AG08396 (cell line): Measurements from ENCODE around the gene ZEB1.
"Not testable (repeated sequence)": the region's sequence is repeated elsewhere in the genome, so short reads cannot be mapped to it uniquely, and the experiment has no call there.

Experiments
- DNase-seq: peaks from one replicate; pipeline ENCODE4 v3.0.0; 2012; ENCODE audit warnings: low spot score, mixed read lengths

ZEB1 gene

DNA sequence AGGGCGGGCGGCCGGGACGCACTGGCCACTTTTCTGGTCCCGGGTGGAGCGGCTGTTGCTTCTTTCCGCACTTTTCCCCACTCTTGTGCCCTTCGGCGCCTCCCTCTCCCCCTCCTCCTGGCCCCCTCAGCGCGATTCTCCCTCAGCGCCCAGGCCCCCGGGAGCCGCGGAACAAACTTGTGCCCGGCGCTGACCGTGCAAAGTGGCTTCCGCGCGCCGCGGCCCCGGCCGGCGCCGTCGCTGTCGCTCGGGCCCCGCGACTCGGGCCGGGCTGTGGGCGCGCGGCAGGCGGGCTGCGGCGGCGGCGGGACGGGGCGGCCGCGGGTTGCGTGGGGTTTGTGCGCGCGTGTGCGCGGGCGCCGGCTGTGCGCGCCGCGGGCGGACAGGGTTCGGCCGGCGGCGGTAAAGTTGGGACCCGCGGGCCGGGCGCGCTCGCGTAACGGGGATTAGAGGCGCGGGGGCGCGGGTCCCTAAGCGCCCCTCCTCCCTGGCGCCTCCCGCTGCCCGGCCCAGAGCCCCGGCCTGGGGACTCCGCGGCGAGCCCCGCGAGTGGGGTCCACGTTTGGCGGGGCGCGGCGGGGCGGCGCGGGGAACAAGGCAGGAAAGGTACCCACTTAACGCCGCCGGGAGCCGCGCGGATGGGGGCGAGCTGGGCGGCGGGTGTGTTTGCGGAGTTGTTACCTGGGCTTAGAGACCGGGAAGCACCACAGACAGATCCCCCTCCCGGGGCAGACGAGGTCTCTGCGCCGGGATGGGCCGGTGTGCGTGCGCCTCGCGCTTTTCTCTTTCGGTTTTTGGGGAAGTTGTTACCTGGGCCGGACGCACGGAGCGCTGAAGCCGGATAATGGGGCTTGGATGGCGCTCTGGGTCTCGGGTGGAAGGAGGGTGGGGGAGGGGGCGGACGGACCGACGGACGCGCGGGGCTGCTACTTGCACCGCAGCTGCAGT is 860 bp downstream of the ZEB1 start:
- peak; percentile 23 for DNase-seq

GRCh38 chr10:31320550-31321211 is 1.7 kb downstream of the ZEB1 start:
- DNase-seq, result peak; percentile 32

DNA sequence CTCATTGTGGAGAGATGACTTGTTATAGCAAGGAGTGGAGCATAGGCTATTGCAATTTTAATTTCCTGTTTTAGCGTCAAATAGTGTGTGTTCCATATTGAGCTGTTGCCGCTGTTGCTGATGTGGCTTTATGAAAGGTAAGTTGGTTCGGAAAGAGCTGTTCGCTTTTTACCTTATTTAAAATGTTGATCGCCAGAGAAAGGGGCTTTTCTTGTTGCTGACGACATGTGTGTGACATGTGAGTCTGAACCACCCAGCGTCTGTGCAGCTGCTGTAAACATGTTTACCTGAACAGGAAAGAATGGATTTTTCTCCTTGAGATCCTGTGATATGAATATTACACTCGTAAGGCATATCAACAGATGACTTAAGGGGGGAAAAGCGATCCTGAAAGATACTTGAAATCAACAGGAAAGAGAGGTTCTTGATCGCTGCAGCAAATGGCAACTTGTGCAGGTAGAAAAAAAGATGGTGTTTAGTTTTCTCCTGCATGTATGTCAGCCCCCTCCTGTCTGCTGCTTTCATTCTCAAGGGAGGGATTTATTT is 2.5 kb downstream of the ZEB1 start:
- DNase-seq, result no peak

- DNase-seq, result no peak
Measured at GRCh38 chr10:31322647-31323046, 3.6 kb downstream of the ZEB1 start.

DNA sequence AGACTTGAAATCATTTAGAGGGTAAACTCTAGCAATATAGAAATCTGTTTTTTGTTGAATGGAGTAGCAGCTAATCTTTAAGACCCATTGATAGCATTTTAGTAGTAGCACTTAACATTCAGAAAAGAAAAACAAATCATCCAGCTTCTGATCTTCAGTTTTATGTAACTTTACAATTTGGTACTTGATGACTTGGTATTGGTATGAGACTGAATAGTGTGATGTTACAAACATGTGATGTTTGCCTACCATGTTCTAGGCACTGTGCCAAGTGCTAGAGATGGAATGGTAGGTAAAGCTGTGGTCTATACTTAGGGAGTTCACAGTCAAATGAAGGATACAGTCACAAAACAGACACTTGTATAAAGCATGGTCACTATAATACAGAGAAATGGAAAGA is 21.3 kb downstream of the ZEB1 start:
- no peak for DNase-seq

- no peak for DNase-seq
Measured at GRCh38 chr10:31341552-31341951, 22.5 kb downstream of the ZEB1 start.

DNA sequence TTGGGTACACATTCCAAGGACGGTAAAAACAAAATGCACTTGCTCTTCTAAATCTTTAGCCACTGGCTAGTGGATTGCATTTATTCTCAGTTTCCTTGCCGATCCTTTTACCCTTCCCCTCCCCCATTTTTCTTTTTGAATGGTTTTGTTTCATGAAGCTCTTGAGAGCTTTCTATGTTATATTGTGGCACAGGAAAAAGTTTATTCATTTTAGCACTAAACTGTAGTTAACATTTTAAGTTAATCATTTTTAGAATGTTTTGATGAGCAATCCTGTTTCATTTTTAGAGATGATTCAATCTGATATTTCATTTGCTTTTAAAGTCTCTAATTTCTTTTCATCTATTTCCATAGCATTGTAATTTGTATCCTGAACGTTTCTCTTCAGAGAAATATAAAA is 24.0 kb downstream of the ZEB1 start:
- DNase-seq, result no peak

GRCh38 chr10:31343551-31343950 is 24.5 kb downstream of the ZEB1 start:
- no peak for DNase-seq

DNA sequence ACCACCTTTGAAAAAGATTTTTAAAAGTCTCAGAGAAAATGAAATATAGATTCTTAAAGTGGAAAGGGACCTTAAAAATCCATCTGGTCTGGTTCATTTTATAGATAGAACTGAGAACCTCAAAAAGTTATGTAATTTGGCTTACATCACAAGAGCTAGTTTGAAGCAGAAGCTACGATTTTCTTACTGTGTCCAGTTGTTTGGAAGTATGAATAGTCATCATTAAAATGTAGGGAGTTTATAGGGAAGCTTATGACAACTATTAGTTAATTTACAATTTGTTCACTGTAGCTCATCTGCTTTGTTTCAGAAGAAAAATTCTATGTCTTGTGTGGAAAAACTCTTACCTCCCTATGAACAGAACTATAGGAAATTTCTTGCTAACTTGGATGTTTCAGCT is 26.9 kb downstream of the ZEB1 start:
- DNase-seq, result no peak

GRCh38 chr10:31346953-31347352 is 27.9 kb downstream of the ZEB1 start:
- no peak for DNase-seq

DNA sequence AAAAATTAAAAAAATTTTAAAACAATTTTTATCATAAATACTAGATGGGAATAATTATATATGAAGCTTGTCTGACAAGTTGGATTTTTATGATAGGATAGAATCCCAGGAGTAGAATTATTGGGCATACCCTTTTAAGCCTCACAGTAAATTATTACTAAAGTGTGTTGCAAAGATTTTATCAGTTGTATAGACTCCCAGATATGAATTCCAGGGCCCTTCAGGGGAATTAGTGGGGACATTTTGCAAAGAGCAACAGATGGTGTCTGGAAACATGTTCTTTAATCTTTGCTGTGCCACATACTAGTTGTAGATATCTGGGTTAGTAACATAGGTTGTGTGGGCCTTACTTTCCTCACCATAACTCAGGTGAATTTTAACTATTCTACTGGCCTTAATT is 28.7 kb downstream of the ZEB1 start:
- no peak for DNase-seq

DNA sequence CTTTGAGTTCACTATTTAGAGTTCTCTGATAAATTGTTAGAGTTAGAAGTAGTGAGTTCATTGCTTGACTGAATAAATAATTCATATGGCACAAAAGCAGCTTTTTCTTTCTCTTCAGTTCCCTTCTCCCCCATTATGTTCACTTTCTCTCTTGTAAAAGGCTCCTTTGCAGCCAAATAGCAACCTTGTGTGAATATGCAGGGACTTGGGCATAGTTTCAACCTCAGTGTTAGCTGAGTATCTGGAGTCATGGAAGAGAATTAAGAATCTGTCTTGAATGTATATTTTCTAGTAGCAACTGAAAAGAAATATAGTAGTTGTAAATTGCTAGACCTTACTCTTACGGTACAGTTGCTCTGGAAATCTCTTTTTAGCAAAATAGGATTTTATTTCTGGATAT is 31.9 kb downstream of the ZEB1 start:
- no peak for DNase-seq

DNA sequence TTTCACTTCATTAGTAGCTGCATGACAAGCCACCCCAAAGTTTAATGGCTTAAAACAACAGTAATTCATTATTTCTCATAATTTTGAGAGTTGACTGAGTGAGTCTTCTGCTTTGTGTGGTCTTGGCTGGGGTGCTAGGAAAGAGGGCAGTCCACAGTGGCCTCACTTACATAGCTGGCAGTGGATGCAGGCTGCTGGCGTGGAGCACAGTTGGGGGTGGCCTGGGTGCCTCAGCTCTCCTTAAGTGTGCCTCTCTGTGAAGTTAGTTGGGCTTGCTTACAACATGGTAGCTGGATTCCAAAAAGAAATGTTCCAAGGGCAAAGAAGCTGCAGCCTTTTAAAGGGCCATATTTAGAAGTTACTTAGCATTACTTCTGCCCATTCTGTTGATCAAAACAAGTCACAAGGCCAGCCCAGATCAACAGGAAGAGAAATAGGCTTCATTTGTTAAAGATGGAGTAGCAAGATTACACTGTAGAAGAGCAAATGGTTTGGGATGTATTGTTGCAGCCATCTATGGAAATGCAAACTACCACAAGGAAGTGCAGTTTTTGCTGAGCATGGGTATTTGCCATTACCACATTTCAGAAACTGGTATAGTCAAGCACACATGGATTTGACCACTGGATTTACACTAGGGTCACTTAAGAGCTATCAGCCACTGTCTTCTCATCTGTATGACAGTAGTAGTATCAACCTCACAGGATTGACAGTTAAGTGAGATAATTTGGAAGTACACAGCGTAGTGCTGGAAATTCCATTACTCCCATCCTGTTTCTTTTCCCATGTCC is 33.6 kb downstream of the ZEB1 start:
- DNase-seq, result no peak

- peak; percentile 43 for DNase-seq
Measured at GRCh38 chr10:31353574-31353973, 34.6 kb downstream of the ZEB1 start.

DNA sequence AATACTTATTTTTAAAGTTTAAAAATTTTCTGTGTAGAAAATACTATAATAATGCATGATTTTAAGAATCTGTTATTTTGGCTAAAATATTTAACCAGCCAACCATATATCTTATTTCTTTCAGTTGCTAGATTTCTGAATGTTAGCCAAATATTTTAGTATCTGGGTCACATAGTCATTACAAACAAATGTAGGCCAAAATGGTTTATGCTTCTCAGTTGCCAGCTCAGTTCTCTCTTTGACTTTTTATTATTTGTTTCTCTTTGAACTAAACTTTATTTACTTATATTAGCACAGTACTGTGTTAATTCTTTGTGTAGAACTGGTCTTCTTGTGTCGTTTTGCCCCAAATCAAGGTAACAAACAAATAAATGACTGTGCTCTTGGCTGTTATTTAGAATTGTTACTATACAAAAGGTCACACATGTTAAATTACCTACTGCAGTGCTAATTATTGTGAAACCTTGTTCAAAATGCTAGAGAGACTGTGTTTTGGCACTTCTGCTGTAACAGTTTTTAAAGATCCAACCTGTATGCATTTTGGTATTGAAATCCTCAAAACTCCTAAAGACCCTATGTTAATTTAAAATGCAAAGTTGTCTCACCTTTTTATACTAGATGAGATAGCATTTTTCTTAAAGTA is 39.8 kb downstream of the ZEB1 start:
- DNase-seq, result peak; percentile 56

- no peak for DNase-seq
Measured at GRCh38 chr10:31359979-31360378, 41.0 kb downstream of the ZEB1 start.

- DNase-seq, result not testable (repeated sequence)
Measured at GRCh38 chr10:31361475-31361874, 42.5 kb downstream of the ZEB1 start.

DNA sequence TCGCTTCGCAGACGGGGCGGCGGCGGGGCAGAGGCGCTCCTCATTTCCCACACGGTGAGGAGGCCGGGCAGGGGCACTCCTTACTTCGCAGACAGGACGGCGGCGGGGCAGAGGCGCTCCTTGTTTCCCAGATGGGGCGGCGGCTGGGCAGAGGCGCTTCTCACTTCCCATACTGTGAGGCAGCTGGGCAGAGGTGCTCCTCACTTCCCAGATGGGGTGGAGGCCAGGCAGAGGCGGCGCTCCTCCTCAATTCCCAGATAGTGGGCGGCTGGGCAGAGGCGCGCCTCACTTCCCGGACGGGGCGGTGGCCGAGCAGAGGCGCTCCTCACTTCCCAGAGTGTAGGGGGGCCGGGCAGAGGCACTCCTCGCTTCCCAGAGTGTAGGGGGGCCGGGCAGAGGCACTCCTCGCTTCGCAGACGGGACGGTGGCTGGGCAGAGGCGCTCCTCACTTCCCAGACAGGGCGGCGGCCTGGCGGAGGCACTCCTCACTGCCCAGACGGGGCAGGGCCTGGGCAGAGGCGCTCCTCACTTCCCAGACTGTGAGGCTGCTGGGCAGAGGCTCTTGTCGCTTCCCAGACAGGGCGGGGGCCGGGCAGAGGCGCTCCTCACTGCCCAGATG is 43.1 kb downstream of the ZEB1 start:
- DNase-seq, result no peak

DNA sequence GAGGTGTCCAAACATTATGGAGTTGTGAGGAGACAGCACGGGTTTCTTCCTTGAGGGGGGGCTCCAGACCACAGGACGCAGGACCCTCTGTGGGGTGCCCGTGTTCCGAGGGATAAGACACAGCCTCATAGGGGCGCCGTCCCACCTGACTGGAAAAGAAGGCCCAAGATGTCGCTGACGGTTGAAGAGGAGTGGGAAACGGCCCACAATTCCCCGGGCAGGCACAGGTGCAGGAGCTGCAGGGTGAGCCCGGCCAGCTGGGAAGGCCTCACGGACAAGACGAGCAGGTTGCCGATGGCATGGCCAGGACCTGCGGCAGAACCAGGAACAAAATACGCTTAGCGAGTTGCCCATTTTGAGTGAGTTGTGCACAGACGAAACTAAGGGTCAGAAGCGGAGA is 44.7 kb downstream of the ZEB1 start:
- not testable (repeated sequence) for DNase-seq

GRCh38 chr10:31364238-31364637 is 45.2 kb downstream of the ZEB1 start:
- DNase-seq, result not testable (repeated sequence)

GRCh38 chr10:31366703-31367102 is 47.7 kb downstream of the ZEB1 start:
- DNase-seq, result no peak
